CD14-positive monocyte (primary cell): ENCODE measurements around the gene RECQL5. TPM values are rescaled to one million over a fixed set of nuclear protein-coding genes. Genes with fewer than 3 reads are reported as not detected.

Experiments
- DNase-seq, 3 donors: peaks; one replicate each; pipeline ENCODE4 v3.0.0-alpha.2; 2011 to 2022
- H2AFZ ChIP-seq: 2 replicates; pipeline ENCODE4 v1.6.0; 2012; ENCODE audit warnings: mild to moderate bottlenecking, low read depth, low read length, inconsistent platforms; ENCODE audit not compliant: insufficient read depth, poor library complexity, severe bottlenecking
- H3K27ac ChIP-seq, 2 donors: 1 replicate in 1 of 2; 2 replicates in 1 of 2; pipeline ENCODE4 v1.5.1; 2012 to 2013; ENCODE audit warnings: low read length in 2 of 2, control low read depth in 1 of 2, inconsistent platforms in 1 of 2, low read depth in 1 of 2, mild to moderate bottlenecking in 1 of 2
- H3K27me3 ChIP-seq, 2 donors: one replicate each; pipeline versions ENCODE4 v1.6.0 to v1.6.1; 2011 to 2013; ENCODE audit warnings: low read length in 2 of 2; ENCODE audit not compliant: control insufficient read depth in 2 of 2, insufficient read depth in 2 of 2
- H3K36me3 ChIP-seq, 2 donors: replicated peaks in 1 of 2; 1 replicate in 1 of 2; 2 replicates in 1 of 2; pipeline versions ENCODE4 v1.5.1 to v1.6.1; 2012 to 2013; ENCODE audit warnings: low read length in 2 of 2, control low read depth in 1 of 2, inconsistent platforms in 1 of 2, mild to moderate bottlenecking in 1 of 2; ENCODE audit not compliant: insufficient read depth in 2 of 2, control insufficient read depth in 1 of 2
- H3K4me1 ChIP-seq, 2 donors: 1 replicate in 1 of 2; 2 replicates in 1 of 2; pipeline versions ENCODE4 v1.5.1 to v1.6.1; 2012 to 2013; ENCODE audit warnings: low read length in 2 of 2, control low read depth in 1 of 2, inconsistent platforms in 1 of 2, mild to moderate bottlenecking in 1 of 2, moderate library complexity in 1 of 2; ENCODE audit not compliant: insufficient read depth in 2 of 2, control insufficient read depth in 1 of 2
- H3K4me2 ChIP-seq: replicated peaks from 2 replicates; pipeline ENCODE3; 2012; ENCODE audit warnings: low read length, moderate library complexity, mild to moderate bottlenecking; ENCODE audit not compliant: poor library complexity, severe bottlenecking; ENCODE audit errors: extremely low read depth
- H3K4me3 ChIP-seq, 3 experiments: fragments of 200-600 bp in 1 of 3; sonication (generic) in 1 of 3; replicated peaks in 1 of 3; 1 replicate in 2 of 3; 2 replicates in 1 of 3; pipeline ENCODE4 v1.5.1; 2011 to 2013; ENCODE audit warnings: low read length in 3 of 3, mild to moderate bottlenecking in 3 of 3, control low read depth in 2 of 3, low read depth in 2 of 3, inconsistent platforms in 1 of 3, moderate library complexity in 1 of 3
- H3K79me2 ChIP-seq: 2 replicates; pipeline ENCODE4 v1.6.0; 2012; ENCODE audit warnings: mild to moderate bottlenecking, control low read depth, inconsistent platforms, low read length, moderate library complexity; ENCODE audit not compliant: insufficient read depth
- H3K9ac ChIP-seq: 2 replicates; pipeline ENCODE4 v1.6.0; 2017; ENCODE audit warnings: low read length, mild to moderate bottlenecking; ENCODE audit not compliant: insufficient read depth, poor library complexity, severe bottlenecking
- H3K9me3 ChIP-seq, 2 donors: replicated peaks in 1 of 2; 1 replicate in 1 of 2; 2 replicates in 1 of 2; pipeline versions ENCODE4 v1.5.1 to v1.6.1; 2012 to 2013; ENCODE audit warnings: low read length in 2 of 2, control low read depth in 1 of 2; ENCODE audit not compliant: control insufficient read depth in 1 of 2, insufficient read depth in 1 of 2
- H4K20me1 ChIP-seq: 2 replicates; pipeline ENCODE4 v1.6.0; 2012; ENCODE audit warnings: mild to moderate bottlenecking, low read length, control low read depth, moderate library complexity; ENCODE audit not compliant: insufficient read depth
- H3K27ac Mint-ChIP-seq, 7 donors: one replicate each; pipeline ENCODE4 v1.8.0; 2020; ENCODE audit warnings: mild to moderate bottlenecking in 7 of 7, mixed read lengths in 7 of 7, moderate library complexity in 6 of 7, inconsistent platforms in 2 of 7
- H3K27me3 Mint-ChIP-seq, 3 donors: one replicate each; pipeline ENCODE4 v1.8.0; 2021 to 2022; ENCODE audit warnings: low read depth in 3 of 3, mild to moderate bottlenecking in 3 of 3, mixed read lengths in 3 of 3, moderate library complexity in 3 of 3, inconsistent platforms in 1 of 3
- H3K36me3 Mint-ChIP-seq, 2 donors: one replicate each; pipeline ENCODE4 v1.8.0; 2020; ENCODE audit warnings: mixed read lengths in 2 of 2, inconsistent platforms in 1 of 2, mild to moderate bottlenecking in 1 of 2
- H3K4me1 Mint-ChIP-seq: one replicate; pipeline ENCODE4 v1.8.0; 2020; ENCODE audit warnings: mild to moderate bottlenecking, mixed read lengths
- H3K4me3 Mint-ChIP-seq, 2 donors: one replicate each; pipeline ENCODE4 v1.8.0; 2020; ENCODE audit warnings: mild to moderate bottlenecking in 2 of 2, mixed read lengths in 2 of 2, moderate library complexity in 1 of 2
- H3K9me3 Mint-ChIP-seq, 7 donors: one replicate each; pipeline ENCODE4 v1.8.0; 2020 to 2022; ENCODE audit warnings: mixed read lengths in 7 of 7, mild to moderate bottlenecking in 6 of 7, moderate library complexity in 6 of 7, inconsistent platforms in 2 of 7
- WGBS: methylation state at CpG from one replicate; pipeline ENCODE4 v1.1.5; 2013; ENCODE audit warnings: missing lambda C conversion rate; ENCODE audit not compliant: insufficient coverage; 5-methylcytosine and 5-hydroxymethylcytosine counted together
- intact Hi-C, 2 donors: fragments of 100-400 bp; cut with micrococcal nuclease; formaldehyde crosslinking; loops; one replicate each; pipeline versions ENCODE4 v1.15.0 to v1.15.1; 2023
- polyA plus RNA-seq, 3 donors: library from polyadenylated mRNA; depleted of rRNA in 1 of 3; unstranded in 2 of 3; stranded (reverse) in 1 of 3; fragments of 300-500 nt in 2 of 3; fragments of >200 nt in 1 of 3; fragmentation: Illumina TruSeq in 2 of 3; gene quantifications; 1 replicate in 2 of 3; 2 replicates in 1 of 3; pipeline ENCODE4 v1.2.3, GENCODE V29; 2012 to 2021
- TF ChIP-seq, protein P1 (sequence below): fragments of 200-600 bp; IDR thresholded peaks from one replicate; pipeline ENCODE4 v1.8.0; 2022; ENCODE audit warnings: antibody characterized with exemption, mild to moderate bottlenecking

The RECQL5 gene
- polyA plus RNA-seq, 3 donors = 3.1 to 27.7 (median 4.4) TPM

DNA sequence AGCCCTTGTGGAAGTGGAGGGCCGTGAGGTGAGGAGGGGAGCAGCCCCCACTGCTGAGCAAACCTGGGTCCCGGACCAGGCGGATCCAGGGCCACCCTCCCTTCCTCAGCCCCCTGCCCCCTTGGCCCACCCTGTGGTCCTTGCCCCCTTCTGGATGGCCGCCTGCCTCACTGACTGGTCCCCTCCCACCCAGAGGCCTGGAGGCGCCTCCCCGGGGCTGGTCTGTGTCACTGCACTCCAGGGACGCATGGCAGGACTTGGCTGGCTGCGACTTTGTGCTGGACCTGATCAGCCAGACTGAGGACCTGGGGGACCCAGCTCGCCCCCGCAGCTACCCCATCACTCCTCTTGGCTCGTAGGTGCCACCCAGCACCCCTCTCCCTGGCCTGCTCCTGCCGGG, 52.9 kb downstream of the RECQL5 start:
- Histone ChIP-seq H3K27me3 (no peaks in the 10 kb centered on the region), H3K4me1 (no peaks in the 10 kb centered on the region), H3K27ac (no peak overlapping the region), H3K79me2 (no peaks in the 10 kb centered on the region), H4K20me1 (no peaks in the 10 kb centered on the region), H3K36me3 (peaks cover 86 to 92% of the 10 kb centered on the region in 2 donors), H2AFZ (no peak overlapping the region), H3K4me3 (no peak overlapping the region), H3K9ac (no peak overlapping the region), H3K9me3 (no peaks in the 10 kb centered on the region), H3K4me2 (no peak overlapping the region)
- H3K9me3 Mint-ChIP-seq = no peaks in the 10 kb centered on the region
- DNase-seq = no peak
- H3K4me1 Mint-ChIP-seq = no peaks in the 10 kb centered on the region
- no peak overlapping the region for H3K27ac Mint-ChIP-seq
- no peak overlapping the region for H3K4me3 Mint-ChIP-seq
- peaks cover 0 to 2% (median 0%) of the 10 kb centered on the region in 3 donors for H3K27me3 Mint-ChIP-seq
- H3K36me3 Mint-ChIP-seq = peaks cover 53 to 85% of the 10 kb centered on the region in 2 donors
- WGBS = 97% methylated on average over 12 of the region's 12 CpGs
- TF ChIP-seq, protein P1, sequence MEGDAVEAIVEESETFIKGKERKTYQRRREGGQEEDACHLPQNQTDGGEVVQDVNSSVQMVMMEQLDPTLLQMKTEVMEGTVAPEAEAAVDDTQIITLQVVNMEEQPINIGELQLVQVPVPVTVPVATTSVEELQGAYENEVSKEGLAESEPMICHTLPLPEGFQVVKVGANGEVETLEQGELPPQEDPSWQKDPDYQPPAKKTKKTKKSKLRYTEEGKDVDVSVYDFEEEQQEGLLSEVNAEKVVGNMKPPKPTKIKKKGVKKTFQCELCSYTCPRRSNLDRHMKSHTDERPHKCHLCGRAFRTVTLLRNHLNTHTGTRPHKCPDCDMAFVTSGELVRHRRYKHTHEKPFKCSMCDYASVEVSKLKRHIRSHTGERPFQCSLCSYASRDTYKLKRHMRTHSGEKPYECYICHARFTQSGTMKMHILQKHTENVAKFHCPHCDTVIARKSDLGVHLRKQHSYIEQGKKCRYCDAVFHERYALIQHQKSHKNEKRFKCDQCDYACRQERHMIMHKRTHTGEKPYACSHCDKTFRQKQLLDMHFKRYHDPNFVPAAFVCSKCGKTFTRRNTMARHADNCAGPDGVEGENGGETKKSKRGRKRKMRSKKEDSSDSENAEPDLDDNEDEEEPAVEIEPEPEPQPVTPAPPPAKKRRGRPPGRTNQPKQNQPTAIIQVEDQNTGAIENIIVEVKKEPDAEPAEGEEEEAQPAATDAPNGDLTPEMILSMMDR = no peak
- intact Hi-C loops = no loop called here

DNA sequence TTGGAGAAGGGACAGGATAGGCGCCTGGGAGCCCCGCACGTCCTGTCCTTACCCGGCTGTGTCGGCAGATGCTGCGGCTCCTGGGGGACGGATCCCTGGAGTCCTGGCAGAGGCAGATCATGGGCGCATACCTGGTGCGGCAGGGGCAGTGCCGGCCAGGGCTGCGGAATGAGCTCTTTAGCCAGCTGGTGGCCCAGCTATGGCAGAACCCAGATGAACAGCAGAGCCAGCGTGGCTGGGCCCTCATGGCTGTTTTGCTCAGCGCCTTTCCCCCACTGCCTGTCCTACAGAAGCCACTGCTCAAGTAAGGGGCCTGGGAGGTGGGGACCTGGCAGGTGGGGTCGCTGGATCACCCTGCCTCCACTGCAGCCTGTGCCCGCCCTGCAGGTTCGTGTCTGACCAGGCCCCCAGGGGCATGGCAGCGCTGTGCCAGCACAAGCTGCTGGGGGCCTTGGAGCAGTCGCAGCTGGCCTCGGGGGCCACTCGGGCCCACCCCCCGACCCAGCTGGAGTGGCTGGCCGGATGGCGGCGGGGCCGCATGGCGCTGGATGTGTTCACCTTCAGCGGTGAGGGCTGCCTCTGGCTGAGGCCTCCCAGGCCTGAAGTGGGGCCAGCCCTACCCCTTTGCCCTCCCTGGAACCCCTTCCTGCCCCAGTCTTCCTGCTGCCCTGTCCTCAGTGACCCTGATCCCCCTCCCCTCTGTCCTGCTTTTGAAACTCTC, 53.9 kb downstream of the RECQL5 start:
- H3K4me1 ChIP-seq = no peaks in the 10 kb centered on the region
- DNase-seq = no peak
- Mint-ChIP-seq H3K27ac (no peak overlapping the region), H3K4me1 (no peaks in the 10 kb centered on the region), H3K36me3 (peaks cover 44 to 76% of the 10 kb centered on the region in 2 donors), H3K27me3 (peaks cover 0 to 2% (median 0%) of the 10 kb centered on the region in 3 donors), H3K4me3 (no peak overlapping the region), H3K9me3 (no peaks in the 10 kb centered on the region)
- H2AFZ ChIP-seq = no peak overlapping the region
- H3K27me3 ChIP-seq = no peaks in the 10 kb centered on the region
- TF ChIP-seq, protein P1 = no peak
- peaks cover 77 to 83% of the 10 kb centered on the region in 2 donors for H3K36me3 ChIP-seq
- no peaks in the 10 kb centered on the region for H3K9me3 ChIP-seq
- no peak overlapping the region for H3K27ac ChIP-seq
- H3K9ac ChIP-seq = no peak overlapping the region
- H3K4me2 ChIP-seq = no peak overlapping the region
- no peaks in the 10 kb centered on the region for H4K20me1 ChIP-seq
- intact Hi-C loops = no loop called here
- no peaks in the 10 kb centered on the region for H3K79me2 ChIP-seq
- no peak overlapping the region for H3K4me3 ChIP-seq
- WGBS = 92% methylated on average over 25 of the region's 27 CpGs
